ENCODE measurements around the gene MPHOSPH10. TPM values are rescaled to one million over a fixed set of nuclear protein-coding genes. Genes with fewer than 3 reads are reported as not detected.
A peak's percentile ranks its signal among the peaks of the same experiment; 100 is the strongest.
"Not testable (repeated sequence)": the region's sequence is repeated elsewhere in the genome, so short reads cannot be mapped to it uniquely, and the experiment has no call there.

MPHOSPH10 gene
- total RNA-seq, 1 donor from 2014 or later = 12.5 TPM

DNA sequence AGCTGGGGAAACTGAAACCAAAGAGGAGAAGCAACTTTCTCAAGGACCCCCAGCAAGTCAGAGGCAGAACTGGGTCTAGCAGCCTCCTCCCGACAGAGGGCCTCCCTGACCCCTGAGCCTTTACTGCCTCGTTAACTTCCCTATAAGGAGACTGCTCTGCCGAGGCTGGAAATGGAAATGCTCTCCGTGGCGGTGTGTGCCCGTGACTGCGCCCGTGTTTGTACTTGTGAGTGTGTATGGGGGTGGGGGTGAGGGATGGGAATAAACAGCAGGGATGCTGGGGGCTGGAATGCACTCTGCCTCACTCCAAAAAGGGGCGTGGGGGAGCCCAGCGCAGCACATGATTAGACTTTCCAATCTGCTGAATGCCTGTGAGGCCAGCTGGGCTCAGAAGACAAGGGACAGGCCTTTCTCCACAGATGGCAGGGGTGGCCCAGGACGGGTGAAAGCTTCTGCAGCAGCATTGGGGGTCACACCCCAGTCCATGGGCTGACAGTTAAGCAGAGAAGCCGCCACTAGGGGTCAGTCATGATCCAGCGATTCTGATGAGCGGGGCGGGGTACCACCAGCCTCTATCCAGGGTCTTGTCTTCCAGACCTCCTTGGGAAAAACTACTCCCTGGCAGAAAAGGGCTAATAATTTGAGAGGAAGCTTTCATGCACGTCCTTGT lies 26.8 kb downstream of the MPHOSPH10 start:
- DNase-seq (ENCODE audit: low spot score) (peak; percentile 65), ATAC-seq (peak; percentile 86)

DNA sequence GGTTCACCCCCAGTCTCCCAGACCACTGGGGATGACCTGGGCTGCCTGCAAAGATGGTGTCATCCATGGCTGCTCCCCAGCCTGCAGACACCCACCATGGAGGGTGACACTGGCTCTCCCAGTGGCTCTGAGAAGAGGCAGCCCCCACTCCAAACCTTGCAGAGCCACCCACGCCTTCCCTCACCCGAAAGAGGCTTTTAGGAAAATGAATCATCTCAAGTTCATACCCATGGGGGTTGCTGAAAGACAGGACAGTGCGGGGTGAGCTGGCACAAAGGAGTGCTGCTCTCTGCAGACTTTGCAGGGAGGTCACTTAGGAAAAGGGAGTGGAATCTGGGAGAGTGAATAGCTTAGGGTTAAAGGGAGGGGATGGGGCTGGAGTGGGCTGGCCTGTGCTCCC lies 36.4 kb downstream of the MPHOSPH10 start:
- no peak for ATAC-seq
- DNase-seq (ENCODE audit: low spot score) = no peak

DNA sequence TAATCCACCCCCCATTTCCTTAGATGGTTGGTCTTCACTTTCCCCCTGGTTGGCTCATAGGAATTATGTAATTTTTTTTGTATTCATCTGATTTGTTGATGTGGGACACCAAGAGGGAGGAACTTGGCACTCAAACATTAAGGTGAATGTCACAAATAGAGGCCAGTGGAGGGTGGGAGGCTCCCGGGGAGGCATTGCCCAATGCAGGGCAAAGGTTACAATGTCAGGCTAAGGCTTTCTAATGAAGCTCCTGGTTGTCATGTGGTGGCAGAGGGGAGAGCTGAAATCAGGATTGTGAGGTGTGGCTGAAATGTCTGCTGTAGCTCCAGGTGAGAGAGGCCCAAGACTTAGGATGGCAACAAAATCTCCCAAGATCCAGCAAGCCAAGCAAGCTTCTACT lies 42.7 kb downstream of the MPHOSPH10 start:
- DNase-seq (ENCODE audit: low spot score) = peak; percentile 85
- ATAC-seq = peak; percentile 94

DNA sequence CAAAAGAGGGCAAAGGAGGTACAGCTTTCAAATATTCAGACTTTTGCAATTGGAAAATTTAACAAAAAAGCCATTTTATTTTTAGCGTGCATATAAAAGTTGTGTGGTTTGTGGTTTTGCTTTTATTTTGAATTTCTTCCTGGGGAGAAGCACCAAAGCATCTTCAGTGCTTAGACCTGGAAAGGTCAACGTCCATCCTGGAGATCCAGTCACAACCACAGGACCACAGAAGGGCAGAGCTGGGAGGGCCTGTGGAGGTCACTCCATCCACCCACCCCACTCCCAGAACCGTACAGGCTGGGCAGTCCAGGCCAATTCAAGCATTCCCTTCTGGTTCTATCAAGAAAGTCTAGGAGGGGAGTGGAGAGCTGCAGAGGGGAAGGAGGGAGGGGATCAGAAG lies 43.8 kb downstream of the MPHOSPH10 start:
- DNase-seq (ENCODE audit: low spot score) (no peak), ATAC-seq (no peak)

DNA sequence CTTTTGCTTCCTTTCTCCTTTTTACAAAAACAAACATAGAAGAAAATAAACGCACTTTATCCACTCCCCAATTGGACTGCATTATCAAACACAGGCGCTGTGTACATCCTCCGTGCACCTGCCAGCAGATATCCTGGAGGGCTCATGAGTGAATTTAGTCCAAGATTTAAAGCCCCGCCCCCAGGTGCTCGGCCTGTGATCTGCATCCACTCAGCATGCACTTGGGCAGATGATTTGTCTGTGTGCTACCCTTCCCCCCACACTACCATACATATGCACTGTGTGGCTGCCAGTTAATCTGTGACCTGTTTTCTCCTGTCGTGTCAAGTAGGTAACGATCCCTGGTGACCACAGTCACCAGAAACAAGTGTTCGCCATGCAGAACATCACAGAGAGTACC lies 48.4 kb downstream of the MPHOSPH10 start:
- DNase-seq (ENCODE audit: low spot score); ATAC-seq: not testable (repeated sequence)

DNA sequence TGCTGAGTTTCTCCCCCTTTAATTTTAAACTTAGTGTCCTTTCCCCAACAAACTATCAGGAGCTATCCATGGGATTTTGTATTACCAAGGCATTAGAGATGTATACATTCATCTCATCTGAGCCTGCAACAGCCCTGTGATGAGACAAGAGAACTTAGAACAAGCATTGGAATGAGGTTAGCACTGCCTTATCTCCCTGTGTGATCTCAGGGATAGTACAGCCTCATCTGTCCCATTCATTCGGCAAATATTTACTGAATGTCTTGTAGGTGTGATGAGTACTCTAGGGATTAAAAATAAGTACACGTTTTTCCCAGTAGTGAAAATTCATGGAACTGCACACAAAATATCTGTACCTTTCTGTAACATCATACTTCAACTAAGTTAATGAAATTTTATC lies 50.9 kb downstream of the MPHOSPH10 start:
- peak; percentile 49 for ATAC-seq

DNA sequence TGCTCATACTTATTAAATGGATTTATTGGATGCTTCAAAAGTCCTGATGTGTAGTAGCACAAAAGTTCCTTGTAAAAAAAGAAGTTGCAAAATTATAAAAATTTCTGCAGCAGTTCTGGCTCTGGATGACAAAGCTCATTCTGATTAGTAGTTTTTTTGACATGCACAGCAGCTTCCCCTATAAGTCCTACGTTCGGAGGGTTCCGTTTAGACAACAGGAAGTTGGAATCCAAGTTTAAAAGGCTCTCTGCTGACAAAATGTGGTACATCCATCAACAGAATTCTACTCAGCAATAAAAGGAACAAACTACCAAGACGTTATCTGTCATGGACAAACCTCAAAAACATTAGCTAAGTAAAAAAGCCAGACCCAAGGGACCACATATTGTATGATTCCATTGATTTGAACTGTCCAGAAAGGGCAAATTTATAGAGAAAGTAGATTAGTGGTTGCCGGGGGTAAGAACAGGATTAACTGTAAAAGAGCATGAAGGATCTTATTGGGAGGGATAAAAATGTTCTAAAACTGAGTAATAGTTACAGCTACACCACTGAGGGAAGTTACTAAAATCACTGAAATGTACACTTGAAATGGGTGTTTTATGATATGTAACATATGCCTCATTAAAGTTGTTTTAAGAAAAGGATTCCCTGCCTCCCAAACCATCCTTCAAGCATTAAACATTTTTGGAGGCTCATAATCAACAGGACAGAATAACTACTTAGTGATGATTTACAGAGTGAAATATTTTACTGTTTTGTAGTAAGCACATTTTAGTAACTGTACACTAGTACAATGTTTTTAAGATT lies 53.1 kb downstream of the MPHOSPH10 start:
- not testable (repeated sequence) for DNase-seq (ENCODE audit: low spot score)
- ATAC-seq = peak; percentile 24

More for the DNA sequence above, 50.9 kb downstream of the MPHOSPH10 start:
- DNase-seq (ENCODE audit: low spot score) = no peak

DNA sequence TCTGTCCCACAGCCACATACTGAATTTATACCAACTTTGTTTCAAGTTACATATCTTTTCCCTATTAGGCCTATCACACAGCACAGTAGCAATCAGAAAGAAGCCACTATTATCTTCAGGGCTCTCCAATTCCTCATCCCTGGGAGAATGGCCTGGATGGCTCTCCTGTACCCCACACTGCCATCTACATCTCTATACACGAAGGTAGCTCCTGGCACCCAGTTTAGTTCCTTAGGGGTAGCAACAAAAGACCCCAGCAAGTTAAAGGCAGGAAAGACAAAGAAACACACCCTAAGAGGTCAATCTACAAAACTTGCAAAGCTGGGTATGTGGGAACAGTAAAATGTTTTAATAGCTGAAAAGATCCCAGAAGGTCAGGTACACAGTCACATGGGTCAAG lies 56.5 kb downstream of the MPHOSPH10 start:
- ATAC-seq (no peak), DNase-seq (ENCODE audit: low spot score) (no peak)

DNA sequence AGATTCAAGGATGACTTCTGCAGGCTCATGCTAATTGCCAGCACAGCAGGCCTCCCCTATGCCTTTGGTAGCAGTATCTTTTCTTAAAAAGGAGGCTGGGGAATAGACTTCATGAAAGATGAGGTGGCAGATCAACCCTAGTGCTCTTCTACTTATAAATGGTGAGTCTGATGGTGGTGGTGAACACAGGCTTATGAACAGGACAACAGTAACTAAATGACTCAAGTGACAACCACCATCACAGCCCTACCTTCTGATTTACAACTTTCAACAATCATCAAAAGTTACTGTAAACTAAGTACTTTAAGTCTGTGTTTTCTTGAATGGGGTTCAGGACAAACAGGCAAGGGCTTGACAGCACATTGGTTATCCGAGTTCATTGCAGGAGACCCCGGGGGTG lies 57.2 kb downstream of the MPHOSPH10 start:
- DNase-seq (ENCODE audit: low spot score) = no peak
- ATAC-seq = no peak

DNA sequence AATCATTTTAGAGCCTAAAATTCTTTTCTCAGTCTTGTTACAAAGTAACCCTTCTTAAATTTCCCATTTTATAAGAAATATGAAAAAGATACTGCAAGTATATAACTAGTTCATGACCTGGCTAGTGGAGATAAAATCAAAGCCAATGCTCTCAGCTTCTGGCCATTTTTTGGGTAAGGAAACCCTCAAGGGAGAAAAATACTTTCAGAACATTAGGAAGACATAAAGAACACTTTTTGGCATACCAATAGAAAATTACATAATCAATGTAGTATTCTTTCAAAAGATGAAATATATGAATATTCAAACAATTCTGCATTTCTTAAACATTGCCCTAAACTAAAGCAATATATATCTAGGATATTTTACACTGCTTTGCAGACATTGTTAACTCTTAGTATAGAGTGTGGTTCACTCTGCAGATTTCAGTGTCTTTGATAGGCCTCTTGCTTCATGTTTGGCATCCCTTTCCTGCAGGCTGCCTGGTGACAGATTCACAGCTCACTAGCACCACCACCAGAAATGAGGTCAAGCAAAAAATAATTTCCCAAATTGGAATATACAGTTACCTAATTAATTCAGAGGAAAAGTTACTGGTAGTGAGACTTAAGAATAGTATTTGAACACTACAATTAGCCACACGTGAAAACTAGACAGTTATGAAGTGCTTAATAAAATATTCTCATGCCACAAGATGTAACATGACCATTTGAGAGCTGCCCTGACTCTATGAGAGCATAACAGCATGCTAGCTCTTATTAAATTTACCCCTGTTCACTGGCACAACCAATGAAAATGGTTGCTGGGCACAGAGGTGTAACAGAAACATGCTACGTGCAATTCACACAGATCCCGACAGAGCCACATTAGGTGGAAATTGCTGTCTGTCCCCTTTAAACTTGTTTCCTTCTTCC lies 60.5 kb downstream of the MPHOSPH10 start:
- no peak for DNase-seq (ENCODE audit: low spot score)
- ATAC-seq = peak; percentile 92

DNA sequence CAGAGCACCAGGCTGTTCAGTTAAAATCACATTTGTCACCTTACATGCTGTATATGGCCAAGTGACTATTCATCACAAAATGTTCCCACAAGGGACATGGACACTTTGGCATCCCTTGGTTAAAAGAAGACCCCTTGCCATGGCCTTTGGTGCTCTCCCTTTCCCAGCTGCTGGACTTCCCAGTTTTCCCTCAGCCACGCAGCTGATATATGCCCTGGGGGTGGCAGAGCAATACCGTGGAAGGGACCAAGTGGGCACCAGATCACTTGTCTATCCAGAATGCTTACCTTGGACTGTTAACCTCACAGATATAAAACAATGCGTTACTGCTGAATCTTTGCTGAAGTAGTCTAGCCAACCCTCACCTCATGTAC lies 61.1 kb downstream of the MPHOSPH10 start:
- peak; percentile 37 for ATAC-seq
- no peak for DNase-seq (ENCODE audit: low spot score)

Other genes with a start within 250 kb of the MPHOSPH10 start
- gene VAX2, start 230.1 kb upstream of the MPHOSPH10 start, total RNA-seq = not detected
- gene ATP6V1B1, start 194.7 kb upstream of the MPHOSPH10 start, total RNA-seq = not detected
- gene ANKRD53, start 152.0 kb upstream of the MPHOSPH10 start, total RNA-seq = 0.35 TPM
- gene TEX261, start 135.8 kb upstream of the MPHOSPH10 start, total RNA-seq = 36.4 TPM
- gene NAGK, start 62.0 kb upstream of the MPHOSPH10 start, total RNA-seq = 32.0 TPM
- 33.4 TPM for gene MCEE, start 405 bp upstream of the MPHOSPH10 start, total RNA-seq
- gene PAIP2B, start 96.5 kb downstream of the MPHOSPH10 start, total RNA-seq = 26.8 TPM
- 61.9 TPM for gene ZNF638, start 201.1 kb downstream of the MPHOSPH10 start, total RNA-seq